NCI-H146 treated with DMSO at 0.1 percent for 48 hours (cell line): Measurements from ENCODE around the gene OXT.
"Not testable (repeated sequence)": the region's sequence is repeated elsewhere in the genome, so short reads cannot be mapped to it uniquely, and the experiment has no call there.

Source experiments
- DNase-seq: peaks from one replicate; lab custom pipeline; 2025; ENCODE audit not compliant: unreplicated experiment; lab: John Stamatoyannopoulos, UW

OXT gene

GRCh38 chr20:3109350-3110302, 38.2 kb downstream of the OXT start:
- DNase-seq: no peak

DNA sequence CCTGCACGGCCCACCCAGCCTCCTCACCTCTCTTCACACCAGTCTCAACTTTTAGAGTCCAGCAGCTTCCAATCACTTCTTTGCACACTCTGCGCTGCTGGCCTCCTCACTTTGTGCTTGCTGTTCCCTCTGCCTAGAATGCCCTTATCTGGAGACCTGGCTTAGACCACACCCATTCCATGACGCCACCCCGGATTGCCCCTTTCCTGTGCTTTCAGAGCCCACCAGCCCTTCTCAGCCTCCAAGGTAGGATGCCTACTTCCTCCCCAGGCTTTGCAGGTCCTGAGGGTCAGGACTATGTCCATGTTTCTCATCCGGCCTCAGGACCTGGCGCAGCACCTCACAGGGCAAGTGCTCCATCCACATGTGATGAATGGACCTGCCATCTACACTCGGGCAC, 40.1 kb downstream of the OXT start:
- DNase-seq: no peak

DNA sequence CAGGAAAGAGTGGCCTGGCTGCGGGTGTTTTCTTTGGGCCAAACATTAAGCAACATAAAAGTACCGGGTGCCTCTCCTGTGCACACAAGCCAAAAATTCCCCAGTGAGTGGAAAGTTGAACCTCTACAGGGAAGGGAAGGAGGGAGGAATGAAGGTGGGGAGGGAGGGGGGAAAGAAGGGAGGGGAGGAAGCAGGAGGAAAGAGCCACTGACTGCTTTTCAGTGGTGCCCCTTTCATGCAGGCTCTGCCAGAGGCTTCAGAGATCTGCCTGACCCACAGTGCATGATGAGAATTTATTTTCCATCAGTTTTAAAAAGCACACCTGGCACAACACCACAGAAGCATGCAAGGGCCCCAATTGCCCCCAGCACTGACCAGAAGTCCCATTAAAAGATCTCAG, 40.6 kb downstream of the OXT start:
- no peak for DNase-seq

DNA sequence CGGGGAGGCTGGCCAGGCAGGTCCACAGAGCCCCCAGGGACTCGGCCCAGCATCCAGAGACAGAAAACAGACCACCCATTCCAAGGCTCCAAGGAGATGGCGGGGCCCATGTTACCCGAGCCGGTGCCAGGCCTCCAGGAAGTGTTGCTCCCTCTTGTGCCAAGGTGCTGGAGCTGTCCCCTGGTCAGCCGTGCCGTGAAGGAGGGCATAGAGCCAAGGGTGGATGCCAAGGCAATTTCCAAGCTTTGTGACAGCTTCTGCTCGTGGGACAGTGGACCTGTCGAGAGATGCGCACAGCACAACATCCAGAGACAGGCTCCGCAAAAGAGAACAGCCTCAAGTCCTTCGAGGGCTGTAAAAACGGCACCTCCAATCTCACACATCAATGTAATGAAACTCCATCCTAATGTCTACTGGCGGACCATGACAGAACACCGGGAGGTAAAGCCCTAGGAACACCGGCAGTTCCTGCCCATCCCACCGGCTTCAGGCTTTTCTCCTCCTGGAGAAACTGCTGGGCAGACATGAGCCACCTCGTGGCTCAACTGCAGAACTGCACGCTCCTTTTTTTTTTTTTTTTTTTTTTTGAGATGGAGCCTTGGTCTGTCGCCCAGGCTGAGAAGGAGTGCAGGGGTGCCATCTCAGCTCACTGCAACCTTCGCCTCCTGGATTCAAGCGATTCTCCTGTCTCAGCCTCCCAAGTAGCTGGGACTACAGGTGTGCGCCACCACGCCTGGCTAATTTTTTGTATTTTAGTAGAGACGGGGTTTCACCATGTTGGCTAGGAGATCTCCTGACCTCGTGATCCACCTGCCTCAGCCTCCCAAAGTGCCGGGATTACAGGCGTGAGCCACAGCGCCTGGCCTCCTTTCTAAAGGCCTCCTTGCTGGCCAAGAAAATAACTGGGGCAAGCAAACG, 44.0 kb downstream of the OXT start:
- peak; percentile 42 for DNase-seq

GRCh38 chr20:3116341-3116740, 44.9 kb downstream of the OXT start:
- DNase-seq: no peak

GRCh38 chr20:3117839-3118379, 46.5 kb downstream of the OXT start:
- not testable (repeated sequence) for DNase-seq

GRCh38 chr20:3119044-3119443, 47.6 kb downstream of the OXT start:
- DNase-seq: no peak

DNA sequence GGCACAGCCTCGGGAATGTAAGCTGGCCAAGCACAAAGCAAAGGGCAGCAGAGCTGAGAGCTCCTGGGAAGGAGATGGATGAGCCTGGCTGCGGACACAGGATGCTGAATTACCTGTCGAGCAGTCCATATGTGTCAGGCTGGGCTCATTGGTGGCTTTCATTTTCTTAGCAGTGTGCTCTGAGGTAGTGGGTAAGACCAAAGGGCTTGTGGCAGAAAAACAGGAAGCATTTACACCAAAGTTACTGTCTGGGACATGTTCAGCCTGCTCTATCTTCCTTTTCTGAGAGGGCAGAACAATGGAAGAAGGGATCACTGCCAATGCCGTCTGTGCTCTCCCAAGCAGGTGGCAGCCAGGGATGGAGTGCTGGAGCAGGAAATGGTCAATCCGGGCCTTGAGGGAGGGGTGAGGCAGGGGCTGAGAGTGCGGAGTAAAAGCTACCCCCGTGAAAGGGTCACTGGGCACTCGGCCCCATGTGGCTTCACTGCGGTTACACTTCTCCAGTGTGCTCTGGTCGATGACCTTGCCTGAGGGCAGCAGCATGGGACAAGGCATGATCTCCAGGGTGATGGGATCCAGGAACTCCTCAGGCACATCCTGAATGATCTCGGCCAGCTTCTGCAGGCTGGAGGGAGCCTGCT, 50.0 kb downstream of the OXT start:
- no peak for DNase-seq
